ENCODE results near the gene ARPC5.

- TF ChIP-seq CTCF (IDR thresholded peaks at IDR 0.05) (no peak), EZH2 (IDR thresholded peaks at IDR 0.05; ENCODE audit: borderline replicate concordance, insufficient read depth, low read depth, low read length, poor library complexity, severe bottlenecking) (no peak)
Observed at GRCh38 chr1:183674886-183675285, 39.3 kb upstream of the ARPC5 start.
